CD4-positive, alpha-beta T cell treated with Interleukin-6 at 100 ng/mL for 8 hours (primary cell): ENCODE results near the gene SLIT3.
A peak's percentile ranks its signal among the peaks of the same experiment; 100 is the strongest.

ENCODE experiments used
- DNase-seq: peaks from one replicate; pipeline ENCODE4 v3.0.0-alpha.2; 2020; ENCODE audit warnings: mixed read lengths, low spot score

The SLIT3 gene

GRCh38 chr5:168701641-168702040, 599.3 kb downstream of the SLIT3 start:
- no peak for DNase-seq

DNA sequence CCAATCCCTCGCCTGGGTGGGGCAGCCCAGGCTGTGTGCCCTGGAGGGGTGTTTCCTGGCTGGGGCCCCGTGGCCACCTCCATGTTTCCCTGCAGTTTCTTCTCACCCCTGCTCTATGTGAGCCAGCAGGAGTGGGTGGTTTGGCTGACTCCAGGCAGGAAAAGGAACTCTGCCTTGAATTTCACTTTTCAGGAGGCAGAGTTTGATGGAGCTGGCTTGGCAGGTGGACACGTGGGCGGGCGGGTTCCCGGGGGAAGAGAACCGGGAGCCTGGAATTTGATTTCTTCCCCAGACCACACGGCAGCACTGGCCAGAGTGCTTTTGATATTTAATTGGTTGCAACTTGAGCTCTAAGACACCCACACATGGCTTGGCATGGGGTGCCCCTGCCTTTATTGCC, 601.9 kb downstream of the SLIT3 start:
- no peak for DNase-seq

- DNase-seq = no peak
These were observed 603.8 kb downstream of the SLIT3 start for GRCh38 chr5:168697034-168697720.

DNA sequence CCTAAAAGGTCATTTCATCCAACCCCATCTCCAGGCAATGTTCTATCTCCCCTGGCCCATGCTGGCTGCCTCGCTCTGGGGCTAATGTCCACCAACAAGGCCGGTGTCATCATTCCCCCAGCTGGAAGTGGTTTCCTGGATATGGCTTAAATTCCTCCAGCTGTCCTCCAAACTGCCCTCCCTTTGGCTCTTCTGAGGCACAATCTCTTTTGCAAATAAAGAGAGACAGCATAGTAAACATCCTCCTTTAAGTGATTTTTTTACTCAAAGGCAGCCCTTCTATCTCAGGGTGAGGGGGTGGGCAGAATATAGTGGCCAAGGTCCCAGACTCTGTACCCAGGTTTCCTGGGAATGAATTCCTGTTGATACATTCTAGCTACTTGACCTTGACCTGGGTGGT, 604.3 kb downstream of the SLIT3 start:
- no peak for DNase-seq

DNA sequence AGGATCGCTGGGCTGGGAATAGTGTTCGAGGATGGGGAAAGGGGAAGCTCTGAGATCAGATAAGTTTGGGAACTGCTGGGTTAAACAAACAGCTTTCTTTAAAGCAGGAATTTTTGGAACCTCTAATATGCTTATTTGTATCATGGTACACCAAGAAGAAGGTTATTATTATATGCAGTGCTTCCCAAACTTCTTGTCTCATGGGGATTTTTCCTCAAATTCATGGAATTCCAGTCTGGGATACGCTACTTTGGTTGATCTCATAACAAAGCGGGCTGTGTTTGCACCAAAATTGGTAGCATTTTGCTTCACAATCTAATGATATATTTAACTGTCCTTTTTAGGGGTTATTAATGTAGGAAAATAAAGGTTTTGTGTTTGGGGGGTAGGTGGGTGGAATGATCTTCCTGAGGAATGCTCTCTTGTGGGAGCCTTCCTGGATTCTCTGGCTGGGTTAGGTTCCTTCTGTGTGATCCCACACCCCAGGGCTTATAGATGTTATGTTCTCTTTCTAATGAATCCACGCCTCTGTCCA, 605.6 kb downstream of the SLIT3 start:
- DNase-seq = no peak

DNA sequence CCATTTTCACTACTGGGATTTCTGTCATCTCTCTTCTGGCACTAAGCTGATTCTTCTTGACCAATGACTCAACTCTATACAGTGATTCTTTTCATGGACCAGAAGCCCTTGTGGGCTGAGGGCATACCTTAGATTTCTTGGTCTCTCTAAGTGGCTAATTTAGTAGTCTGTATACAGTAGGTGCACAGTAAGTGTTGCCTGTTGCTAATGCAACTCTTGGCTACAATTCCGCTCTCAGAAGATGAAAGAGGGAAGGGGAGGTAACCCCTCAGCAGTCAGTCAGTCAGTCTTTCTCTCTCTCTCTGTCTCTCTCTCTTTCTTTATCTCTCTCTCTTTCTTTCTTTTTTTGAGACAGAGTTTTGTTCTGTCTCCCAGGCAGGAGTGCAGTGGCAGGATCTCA, 606.6 kb downstream of the SLIT3 start:
- DNase-seq = no peak

GRCh38 chr5:168693883-168694282, 607.1 kb downstream of the SLIT3 start:
- DNase-seq = no peak

DNA sequence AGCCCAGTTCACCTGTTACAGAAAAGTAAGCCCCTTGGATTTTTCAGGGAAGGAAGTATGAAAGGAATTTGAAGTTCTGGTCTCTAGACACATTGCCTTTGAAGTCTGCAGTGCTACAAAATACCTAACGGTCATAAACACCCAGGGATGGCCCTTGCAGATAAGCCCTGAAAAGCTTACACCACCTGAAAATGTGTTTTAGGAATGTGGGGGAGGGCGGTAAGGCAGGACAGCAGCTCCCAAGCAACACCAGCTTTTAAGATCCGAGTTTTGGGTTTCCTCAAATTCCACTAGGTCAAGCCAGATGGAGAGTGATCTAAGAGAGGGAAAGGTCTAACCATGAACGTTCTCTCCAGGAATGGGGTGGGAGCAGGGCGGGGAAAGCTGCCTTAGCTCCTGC, 607.6 kb downstream of the SLIT3 start:
- no peak for DNase-seq

- no peak for DNase-seq
These were observed 609.0 kb downstream of the SLIT3 start for GRCh38 chr5:168691891-168692290.

- DNase-seq = no peak
These were observed 611.7 kb downstream of the SLIT3 start for GRCh38 chr5:168689260-168689659.

- no peak for DNase-seq
These were observed 614.1 kb downstream of the SLIT3 start for GRCh38 chr5:168686837-168687236.

- no peak for DNase-seq
These were observed 615.4 kb downstream of the SLIT3 start for GRCh38 chr5:168685566-168685965.

DNA sequence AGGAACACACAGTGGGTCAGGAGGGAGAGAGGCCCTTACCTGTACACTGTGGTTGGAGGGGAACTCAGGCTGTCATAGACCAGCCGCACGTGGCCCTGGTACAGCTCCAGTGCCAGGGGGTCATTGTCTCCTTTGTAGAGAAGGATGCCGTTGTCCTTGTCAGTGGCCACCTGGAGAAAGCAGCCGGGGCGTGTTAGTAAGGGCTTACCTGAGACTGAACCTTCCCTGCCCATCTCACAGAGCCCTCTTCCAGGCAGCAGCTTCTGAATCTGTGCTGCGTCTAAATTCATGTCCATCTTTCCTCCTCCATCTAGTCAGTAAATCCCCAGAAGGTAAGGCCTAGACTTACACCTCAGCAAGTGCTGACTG, 617.0 kb downstream of the SLIT3 start:
- DNase-seq = no peak

GRCh38 chr5:168683247-168683926, 617.6 kb downstream of the SLIT3 start:
- peak; percentile 43 for DNase-seq

DNA sequence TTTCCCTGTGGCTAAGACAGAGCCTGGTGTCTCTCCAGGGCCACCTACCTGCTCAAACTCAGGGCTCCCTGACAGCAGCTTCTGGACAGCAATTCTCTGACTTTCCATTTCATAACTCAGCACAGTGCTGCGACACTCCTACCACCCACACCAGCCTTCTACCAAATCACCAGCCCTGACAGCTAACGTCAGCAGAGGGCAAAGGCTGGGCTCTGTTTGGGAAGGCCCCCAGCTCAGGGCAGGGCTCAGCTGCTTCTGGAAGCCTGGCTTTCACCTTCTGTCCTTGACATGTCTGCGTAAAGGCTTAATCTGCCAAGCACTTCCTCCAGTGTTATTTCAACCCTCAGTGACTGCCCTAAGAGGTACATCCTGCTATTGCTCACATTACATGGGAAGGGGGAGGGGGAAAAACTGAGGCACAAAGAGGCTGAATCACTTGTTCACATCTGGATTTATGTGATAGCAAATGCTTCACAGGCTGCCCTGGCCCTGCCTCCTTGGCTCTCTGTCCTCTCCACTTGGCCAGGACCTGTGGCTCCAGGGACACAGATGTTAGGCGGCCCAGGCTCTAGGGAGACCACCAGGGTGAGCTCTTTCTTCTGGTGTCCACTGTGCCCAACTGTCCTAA, 619.3 kb downstream of the SLIT3 start:
- DNase-seq = no peak

DNA sequence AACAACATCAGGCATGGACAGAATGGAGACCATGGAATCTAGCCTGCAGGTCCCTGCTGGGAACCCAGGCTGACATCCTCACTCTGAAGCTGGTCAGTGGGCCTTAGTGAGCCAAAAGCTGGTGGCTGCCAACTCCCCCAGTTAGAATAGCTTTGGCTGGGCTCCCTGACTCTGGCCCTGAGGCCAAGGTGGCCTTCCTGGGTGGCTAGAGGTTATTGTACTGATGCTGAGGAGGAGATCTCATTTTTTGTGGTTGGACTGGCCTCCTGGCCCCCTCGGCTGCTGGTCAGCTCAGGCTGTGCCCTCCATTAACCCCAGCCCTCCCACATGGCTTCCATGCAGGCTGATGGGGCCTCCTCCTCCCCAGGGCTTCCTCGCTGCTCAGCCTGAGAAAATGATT, 620.5 kb downstream of the SLIT3 start:
- no peak for DNase-seq

DNA sequence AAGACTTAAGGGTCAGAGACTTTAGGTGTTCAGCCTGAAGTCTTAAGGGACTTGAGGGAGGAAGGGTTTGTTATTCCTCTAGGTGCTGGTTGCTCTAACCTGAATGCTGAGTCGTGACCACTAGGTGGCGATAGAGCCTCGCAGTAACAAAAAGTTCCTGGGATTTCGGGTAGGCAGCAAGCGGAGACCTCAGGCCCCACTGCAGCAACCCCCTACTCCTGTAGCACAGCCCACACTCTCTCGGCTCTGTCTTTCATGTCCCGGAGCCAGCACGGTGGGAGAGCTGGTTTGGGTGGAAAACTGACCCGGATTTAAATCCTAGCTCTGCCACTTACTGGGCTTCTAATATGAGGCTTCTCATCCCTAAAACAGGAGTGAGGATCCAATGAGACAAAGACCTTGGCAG, 621.4 kb downstream of the SLIT3 start:
- DNase-seq = peak; percentile 49

DNA sequence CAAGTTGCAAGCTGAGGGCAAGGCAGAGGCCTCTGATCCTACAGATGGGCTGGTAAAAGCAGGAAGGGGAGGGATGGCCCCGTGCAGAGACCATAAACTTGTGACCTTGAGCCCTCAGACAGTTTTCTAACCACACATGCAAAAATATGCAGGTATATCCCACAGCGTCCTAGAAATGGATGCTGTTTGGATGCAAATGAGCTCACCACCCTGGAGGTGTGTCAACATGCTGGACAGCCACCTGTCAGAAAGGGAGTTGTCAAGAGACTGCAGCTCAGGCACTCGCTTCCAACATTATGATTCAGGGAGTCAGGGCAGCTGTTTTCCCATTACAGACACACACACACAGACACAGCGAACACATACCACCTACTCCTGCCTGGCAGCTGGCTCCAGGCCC, 624.4 kb downstream of the SLIT3 start:
- DNase-seq = no peak

- DNase-seq = no peak
These were observed 625.0 kb downstream of the SLIT3 start for GRCh38 chr5:168675883-168676408.

DNA sequence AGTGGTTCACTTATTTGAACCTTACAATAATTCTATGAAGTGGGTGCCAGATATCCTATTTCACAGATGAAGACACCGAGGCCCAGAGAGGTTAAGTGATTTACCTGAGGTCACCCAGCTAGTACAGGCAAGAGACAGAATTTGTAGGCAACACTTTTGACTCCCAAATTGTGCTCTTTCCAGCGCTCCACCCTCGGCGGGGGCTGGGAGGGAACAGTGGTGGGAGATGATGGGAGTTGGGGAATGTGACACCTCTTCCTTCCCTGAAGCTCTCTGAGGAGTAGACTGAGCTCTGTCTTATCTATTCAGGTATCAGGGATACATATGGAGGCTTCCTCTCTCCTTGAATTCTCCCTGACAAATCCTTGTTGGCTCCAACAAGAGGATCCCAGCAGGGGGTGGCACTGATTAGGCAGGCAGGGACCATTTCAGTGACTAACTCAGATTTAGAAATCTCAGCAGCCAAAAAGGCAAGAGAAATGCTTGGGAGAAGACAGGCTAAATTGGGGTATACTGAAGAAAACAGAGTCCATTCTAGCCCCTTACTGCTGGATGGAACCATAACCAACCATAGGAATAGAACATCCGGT, 626.0 kb downstream of the SLIT3 start:
- DNase-seq = no peak

GRCh38 chr5:168672888-168673287, 628.1 kb downstream of the SLIT3 start:
- DNase-seq = no peak

- DNase-seq = no peak
These were observed 628.9 kb downstream of the SLIT3 start for GRCh38 chr5:168672016-168672415.
